HG03159 (cell line): ENCODE results near the gene SAMHD1.
"Not testable (repeated sequence)": the region's sequence is repeated elsewhere in the genome, so short reads cannot be mapped to it uniquely, and the experiment has no call there.

Experiments
- ATAC-seq: cut with Tn5 transposase; IDR thresholded peaks from one replicate; pipeline ENCODE4 v1.9.1; 2021; ENCODE audit warnings: mild to moderate bottlenecking, moderate library complexity; ENCODE audit not compliant: unreplicated experiment

The SAMHD1 gene

DNA sequence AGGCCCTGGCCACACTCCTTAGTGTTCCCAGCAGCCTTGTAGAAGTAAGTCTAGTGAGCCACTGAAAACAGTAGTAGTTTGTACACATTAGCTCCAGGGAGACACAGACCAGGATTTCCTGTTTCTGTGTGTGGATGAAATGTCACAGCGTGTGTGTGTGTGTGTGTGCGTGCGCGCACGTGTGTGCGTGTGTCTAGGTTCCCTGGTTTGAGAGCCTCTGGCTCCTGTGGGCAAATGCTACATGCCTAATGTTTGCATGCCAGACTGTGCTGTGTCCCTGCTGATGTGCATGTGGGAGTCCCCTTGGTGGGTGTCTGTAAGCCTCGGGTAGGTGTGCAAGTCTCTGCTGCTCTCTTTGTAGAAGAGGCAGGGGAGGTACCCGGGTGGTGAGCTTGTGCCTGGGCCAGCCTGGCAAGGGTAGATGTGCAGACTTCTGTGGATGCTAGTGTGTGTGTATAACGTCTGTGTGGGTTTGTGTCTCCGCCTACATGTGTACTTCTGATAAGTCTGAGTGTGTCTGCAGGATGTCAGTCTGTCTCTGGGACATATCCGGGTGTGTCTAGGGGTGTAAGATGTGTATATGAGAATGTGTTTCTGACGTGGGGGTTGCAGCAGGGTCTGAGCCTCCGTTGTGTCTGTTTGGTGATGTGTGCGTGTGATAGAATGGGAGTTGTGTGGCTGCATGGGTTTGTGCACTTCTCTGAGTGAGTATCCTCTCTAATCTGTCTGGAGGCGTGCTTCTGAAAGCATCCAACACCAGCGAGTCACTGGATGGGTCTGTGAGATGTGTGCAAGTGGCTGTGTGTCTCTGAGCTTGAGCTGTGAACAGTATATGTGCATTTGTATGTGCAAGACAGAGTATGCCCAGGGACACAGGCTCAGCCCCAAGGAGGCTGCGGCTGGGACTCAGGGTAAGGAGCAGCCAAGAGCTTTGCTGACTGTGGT, 94.5 kb downstream of the SAMHD1 start:
- ATAC-seq = no peak

- ATAC-seq = no peak
These were observed 95.3 kb downstream of the SAMHD1 start for GRCh38 chr20:36856195-36856594.

- no peak for ATAC-seq
These were observed 96.3 kb downstream of the SAMHD1 start for GRCh38 chr20:36855241-36855657.

DNA sequence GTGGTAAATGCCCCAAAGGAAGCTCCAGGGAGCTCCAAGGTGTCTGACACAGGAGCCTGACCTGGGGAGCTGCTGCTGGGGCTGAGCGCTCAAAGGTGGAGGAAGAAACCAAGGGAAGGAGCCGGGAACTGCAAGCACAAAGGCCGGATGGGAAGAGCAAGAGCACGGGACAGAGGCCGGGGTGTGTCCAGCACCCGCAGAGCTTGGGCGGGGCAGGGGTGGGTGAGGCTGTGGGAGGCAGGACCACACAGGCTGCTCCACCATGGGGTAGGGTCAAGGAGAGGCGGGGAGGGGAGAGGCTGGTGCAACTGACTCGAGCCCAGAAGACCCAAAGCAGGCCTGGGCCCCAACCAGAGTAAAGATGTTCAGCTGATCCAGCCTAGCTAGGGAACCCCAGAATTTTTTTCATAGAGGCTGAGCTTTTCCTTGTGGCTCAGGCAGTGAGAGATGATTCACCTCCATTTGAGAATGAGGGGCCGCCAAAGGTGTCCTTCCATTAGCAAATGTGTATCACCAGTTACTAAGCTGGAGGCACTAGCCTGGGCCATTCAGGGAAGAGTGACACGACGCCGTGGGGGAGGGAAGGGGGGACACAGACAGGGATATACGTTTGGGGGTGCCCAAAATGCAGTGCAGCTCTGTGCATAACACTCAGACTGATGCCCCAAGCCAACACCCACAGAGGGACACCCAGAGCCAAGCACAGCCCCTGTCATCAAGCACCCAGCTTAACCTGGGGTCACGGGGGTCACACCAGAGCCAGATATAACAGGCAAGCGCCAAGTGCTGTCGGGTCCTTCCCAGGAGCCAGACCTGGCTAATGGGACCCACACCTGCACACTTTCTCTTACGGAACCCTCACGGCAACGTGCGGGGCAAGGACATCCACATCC, 96.9 kb downstream of the SAMHD1 start:
- no peak for ATAC-seq

- ATAC-seq = no peak
These were observed 99.3 kb downstream of the SAMHD1 start for GRCh38 chr20:36852187-36852586.

DNA sequence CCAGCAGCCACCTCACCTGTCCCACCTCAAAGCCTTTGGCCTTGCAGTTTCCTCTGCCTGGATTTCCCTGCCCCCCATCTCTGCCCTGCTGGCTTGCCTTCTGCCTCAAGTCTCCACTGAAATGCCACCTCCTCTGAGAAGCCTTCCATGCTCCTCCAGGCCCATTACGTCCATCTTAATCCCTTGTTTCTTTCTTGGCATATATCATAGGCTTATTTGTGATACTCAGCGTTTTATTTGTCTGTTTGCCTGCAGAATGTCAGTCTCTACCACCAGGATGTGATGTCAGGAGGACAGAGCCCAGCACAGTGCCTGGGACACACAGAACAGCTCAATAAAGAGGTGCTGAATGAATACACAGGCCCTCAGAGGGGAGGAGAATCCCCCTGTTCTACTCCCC, 100.0 kb downstream of the SAMHD1 start:
- no peak for ATAC-seq

- ATAC-seq = no peak
These were observed 100.7 kb downstream of the SAMHD1 start for GRCh38 chr20:36850759-36851158.

GRCh38 chr20:36849333-36850065, 102.0 kb downstream of the SAMHD1 start:
- no peak for ATAC-seq

- ATAC-seq = no peak
These were observed 102.8 kb downstream of the SAMHD1 start for GRCh38 chr20:36848677-36849076.

GRCh38 chr20:36848078-36848660, 103.3 kb downstream of the SAMHD1 start:
- ATAC-seq = no peak

DNA sequence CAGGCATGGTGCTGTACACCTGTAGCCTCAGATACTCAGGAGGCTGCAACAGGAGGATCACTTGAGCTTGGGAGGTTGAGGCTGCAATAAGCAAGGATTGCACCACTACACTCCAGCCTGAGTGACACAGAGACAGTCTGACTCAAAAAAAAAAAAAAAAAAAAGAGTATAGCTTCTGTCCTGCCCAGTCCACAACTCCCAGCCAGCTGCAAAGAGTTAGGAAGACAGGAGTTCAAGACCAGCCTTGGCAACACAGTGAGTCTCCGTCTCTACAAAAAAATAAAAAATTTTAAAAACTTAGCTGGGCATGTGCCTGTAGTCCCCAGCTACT, 103.8 kb downstream of the SAMHD1 start:
- no peak for ATAC-seq

DNA sequence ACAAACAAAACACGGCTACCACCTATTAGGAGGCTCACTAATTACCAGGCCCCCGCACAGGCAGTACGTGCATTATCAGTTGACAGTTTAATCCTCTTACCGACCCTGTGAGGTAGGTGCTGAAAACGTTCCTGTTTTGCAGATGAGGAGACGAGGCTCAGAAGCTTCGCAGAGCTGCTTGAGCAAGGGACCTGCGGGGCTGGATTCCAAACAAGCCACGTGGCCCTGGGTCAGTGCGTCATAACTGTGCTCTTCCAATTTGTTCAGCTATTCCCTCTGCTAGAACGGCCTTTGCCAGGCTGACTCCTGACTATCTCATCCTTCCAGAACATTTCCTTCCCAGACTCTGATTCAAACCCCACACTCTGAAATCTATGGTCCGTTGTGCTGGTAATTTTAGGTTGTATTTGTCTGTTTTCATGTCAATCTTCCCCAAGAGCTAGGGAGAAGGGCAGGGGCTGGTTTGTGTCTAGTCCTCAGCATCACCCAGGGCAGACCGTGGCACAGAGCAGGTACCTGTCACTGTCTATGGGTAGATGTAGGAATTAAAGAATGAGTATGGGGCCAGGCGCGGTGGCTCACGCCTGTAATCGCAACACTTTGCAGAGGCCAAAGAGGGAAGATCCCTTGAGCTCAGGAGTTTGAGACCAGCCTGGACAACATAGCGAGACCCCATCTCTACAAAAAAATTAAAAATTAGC, 104.3 kb downstream of the SAMHD1 start:
- no peak for ATAC-seq

DNA sequence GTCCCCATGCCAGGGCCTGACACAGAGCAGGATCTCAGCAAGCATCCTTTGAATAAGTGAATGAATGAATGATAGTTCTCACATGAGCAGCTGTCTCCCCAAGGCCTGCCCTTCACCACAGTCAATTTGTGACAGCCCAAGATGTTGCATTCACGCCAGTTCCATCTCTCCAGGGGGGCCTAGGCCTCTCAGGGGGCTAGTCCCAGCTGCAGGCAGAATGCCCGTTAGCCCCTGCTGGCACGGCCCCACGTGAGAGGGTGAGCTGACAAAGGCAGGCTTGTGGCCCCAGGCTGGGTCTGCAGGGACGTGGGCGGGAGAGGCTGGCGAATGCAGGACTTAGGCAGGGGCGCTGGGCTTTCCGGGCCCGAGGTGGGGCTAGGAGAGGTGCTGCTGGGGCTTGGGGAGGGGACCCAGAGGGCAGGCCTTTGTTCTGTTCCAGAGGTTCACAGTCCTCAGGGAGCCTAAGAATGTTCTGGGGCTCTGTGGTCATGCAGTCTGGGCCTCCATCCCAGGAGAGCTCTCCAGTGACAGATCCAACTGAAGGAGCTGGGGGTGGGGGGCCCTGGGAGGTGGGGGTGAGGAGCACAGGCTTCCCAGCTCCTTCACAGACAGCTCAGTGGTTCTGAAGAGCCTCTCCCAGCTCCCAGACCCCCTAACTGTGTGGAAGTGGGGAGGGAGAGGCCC, 106.1 kb downstream of the SAMHD1 start:
- no peak for ATAC-seq

- ATAC-seq = not testable (repeated sequence)
These were observed 110.5 kb downstream of the SAMHD1 start for GRCh38 chr20:36841030-36841429.
